HG03045 (cell line): ENCODE data around the gene TCF7L2.

Source experiments
- ATAC-seq: cut with Tn5 transposase; IDR thresholded peaks from one replicate; pipeline ENCODE4 v1.9.1; 2021; ENCODE audit warnings: mild to moderate bottlenecking, moderate library complexity; ENCODE audit not compliant: unreplicated experiment

Gene TCF7L2

GRCh38 chr10:112990271-112990670 lies 40.2 kb downstream of the TCF7L2 start:
- no peak for ATAC-seq

- no peak for ATAC-seq
Observed at GRCh38 chr10:112991888-112992491, 41.9 kb downstream of the TCF7L2 start.

DNA sequence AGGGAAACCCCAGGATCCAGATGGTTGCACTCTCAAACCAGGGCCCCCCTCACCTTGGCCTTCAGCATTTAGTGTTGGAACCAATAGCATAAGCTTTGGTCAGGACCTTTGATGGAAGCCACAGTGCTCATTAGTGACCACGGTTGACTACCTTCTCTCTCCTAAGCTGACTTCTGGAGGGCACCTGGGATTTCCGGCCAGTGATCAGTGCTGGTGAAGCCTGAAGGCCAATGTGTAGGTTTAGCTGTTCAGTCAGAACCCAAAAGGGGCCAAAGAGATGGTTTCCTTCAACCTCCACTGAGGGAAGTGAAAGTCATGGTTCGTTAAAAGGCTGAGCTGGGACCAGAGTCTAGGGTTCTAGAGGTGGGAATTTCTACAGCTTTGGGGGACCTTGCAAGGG lies 46.4 kb downstream of the TCF7L2 start:
- ATAC-seq, result no peak

GRCh38 chr10:112999102-112999501 lies 49.1 kb downstream of the TCF7L2 start:
- no peak for ATAC-seq

DNA sequence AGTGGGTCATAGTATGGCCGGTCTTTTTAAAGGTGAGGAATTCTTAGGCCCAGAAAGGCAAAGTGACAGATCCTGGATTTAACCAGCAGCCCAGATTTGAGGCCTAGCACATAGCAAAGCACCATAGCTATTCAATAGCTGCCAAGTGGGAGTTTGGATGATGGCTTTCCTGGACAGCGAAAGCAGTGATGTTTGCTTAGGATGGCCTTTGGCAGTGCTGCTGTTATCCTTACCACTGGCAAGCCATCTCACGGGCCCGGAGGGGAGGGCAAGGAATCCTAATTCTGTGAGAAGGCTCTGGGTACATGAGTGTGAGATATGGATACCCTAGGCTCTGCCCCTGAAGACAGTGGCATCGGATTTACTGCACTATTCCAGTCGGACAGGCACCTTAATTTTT lies 50.4 kb downstream of the TCF7L2 start:
- ATAC-seq, result no peak

DNA sequence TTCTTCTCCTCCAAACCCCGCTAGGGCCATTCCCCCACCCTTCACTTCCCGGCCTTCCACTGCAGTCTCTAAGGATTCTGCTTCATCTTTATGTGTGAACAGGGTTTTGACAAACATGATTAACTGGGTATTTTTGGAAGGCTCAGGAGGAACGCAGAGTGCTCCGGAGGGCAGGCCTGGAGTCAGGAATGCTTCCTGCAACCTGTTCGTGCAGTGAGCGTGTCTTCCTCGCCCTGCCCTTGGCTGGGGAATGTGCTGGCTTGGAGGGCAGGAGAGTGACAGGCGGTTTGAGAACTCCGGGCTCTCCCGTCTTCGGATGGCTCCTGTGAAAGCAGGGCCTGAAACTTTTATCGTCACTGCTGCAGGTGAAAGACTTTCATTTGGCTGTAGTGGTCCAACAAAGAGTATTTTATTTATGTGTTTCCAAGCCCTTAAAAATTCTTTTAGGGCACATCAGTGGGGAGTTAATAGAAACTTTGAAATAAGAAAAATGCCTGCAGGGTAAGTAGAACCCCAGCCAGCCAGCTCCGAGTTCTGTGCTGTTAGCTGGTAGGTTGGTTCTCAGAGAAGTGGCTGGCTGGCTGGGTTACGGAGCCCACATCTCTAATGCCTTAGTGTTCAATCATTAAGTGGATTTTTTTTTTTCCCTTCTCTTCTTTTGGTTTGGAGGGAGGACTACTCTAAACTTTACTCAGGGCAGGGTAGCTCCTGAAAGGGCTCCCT lies 51.0 kb downstream of the TCF7L2 start:
- no peak for ATAC-seq

DNA sequence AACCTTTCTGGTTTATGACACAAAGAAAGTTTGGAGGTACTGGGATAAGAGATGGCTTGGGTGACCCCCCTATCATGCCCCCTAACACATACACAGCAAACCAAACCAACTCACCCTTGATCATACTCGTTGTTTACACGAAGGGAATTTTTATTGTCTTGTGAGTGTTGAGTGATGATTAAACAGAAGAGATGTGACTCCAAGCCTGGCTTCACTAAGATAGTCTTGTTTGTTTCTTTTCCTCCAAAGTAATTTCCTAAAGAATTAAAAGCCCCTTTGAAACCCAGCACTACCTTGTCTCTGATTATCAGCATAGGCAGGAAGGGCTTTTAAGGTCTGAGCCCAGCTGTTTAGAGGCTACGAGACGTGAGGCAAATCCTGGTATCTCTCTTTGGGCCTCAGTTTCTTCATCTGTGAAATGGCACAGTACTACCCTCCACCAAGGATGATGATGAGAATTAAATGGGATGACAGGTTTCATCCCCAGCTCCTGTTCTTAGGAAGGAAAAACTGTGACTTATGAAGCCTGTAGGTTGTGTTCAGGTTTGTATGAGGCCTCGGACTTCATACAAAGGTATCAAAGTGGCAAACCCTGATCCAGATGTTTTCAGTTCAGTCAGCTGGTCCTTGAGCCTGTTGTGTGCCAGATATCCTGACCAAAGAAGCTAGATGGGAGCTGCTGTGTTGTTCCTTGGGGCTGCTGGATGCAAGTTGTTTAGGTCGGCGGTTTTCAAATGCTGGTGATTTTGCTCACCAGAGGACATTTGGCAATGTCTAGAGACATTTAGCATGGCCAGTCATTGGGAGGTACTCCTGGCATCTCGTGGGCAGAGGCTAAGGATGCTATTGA lies 51.8 kb downstream of the TCF7L2 start:
- no peak for ATAC-seq

GRCh38 chr10:113002449-113002777 lies 52.4 kb downstream of the TCF7L2 start:
- ATAC-seq, result no peak

DNA sequence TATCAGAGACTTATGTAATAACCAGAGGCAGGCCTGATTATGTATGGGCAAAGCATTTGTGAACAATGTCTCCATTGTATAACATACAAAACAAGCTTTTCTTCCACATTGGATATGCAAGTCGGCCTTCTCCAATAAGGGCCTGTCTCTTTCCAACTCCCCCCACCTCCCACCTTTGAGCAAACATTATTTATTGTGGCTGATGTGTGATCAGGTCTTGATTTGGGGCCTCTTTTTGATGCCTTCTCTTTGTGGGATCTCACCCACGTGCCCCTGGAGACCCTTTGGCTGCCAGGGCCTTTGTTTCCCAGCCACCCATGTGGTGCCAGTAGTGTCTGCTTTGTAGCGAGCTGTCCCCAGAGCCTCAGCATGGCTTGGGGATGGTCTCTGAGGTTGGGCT lies 53.0 kb downstream of the TCF7L2 start:
- no peak for ATAC-seq

GRCh38 chr10:113004069-113004618 lies 54.1 kb downstream of the TCF7L2 start:
- no peak for ATAC-seq

DNA sequence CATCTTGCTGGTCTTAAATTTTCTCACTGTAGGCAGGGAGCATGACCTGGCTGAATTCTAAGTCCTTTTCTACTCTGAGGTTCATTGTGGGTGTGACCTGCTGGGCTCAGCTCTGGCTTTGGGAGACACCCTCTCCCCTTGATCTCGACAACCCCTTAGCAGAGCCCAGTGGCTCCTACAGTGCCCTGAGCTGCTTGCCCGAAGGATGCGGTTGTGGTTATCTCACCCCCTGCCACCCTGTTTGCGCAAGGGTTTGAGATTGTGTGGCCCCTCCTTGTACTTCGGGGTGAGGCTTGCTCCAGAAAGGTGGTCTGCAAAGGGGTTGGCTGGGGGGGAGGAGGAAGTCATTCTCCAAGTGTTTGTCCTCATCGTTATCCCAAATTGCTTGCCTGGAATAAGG lies 55.3 kb downstream of the TCF7L2 start:
- ATAC-seq, result no peak

- ATAC-seq, result no peak
Observed at GRCh38 chr10:113006656-113007342, 56.8 kb downstream of the TCF7L2 start.

- no peak for ATAC-seq
Observed at GRCh38 chr10:113007343-113007771, 57.3 kb downstream of the TCF7L2 start.

DNA sequence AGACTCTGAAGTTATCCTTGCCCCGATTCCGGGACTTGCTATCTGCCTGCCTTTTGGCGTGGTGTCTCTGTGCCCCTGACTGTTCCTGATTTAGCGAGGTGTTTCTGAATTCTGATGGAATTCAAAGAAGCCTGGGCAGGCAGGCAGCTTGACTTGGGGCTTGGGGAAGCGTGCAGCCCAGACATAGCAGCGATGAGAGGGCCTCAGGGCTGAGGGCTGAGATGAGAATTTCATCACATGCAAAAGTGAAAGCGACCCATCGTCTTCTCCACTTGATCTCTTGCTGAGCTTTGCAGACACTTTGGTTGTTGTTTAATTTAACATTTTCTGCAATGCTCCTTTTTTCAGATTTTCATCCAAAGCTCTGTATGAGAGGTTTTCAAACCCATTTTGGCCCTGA lies 57.8 kb downstream of the TCF7L2 start:
- ATAC-seq, result no peak

DNA sequence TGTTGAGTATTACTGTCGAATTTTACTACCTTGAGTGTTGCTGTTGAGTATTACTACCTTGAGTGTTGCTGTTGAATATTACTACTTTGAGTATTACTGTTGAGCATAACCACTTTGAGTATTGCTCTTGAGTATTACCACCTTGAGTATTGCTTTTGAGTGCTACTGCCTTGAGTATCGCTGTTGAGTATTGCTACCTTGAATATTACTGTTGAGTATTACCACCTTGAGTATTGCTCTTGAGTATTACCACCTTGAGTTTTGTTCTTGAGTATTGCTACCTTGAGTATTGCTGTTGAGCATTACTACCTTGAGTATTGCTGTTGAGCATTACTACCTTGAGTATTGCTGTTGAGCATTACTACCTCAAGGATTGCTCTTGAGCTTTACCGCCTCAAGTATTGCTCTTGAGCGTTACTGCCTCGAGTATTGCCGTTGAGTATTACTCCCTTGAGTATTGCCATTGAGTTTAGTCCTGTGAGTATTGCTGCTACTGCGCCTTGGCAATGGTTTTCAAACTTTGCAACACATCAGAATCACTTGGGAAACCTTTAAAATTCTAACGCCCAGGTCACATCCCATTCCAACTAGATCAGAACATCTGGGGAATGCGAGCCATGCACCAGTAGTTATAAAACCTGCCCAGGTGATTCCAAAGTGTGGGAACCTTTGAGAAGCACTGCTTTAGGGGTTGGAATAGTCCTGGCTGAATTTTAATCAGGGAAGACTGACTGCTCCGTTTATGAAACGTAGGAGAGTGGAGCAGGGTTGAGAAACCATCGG lies 61.7 kb downstream of the TCF7L2 start:
- no peak for ATAC-seq

DNA sequence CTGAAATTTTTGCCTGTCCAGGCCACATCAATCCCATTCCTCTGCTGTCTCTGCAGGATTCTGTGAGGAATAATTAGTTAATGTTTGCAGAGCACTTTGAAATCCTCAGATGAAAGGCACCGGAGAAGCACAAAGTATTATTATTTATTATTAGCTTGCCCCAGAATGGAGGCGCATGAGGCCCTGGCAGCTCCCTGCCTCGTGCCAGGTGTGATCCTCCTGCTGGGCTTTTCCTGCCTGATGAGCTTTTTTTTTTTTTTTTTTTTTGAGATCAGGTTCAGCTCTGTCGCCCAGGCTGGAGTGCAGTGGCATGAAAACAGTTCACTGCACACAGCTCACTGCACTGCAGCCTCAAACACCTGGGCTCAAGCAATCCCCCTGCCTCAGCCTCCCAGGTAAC lies 65.2 kb downstream of the TCF7L2 start:
- ATAC-seq, result no peak

DNA sequence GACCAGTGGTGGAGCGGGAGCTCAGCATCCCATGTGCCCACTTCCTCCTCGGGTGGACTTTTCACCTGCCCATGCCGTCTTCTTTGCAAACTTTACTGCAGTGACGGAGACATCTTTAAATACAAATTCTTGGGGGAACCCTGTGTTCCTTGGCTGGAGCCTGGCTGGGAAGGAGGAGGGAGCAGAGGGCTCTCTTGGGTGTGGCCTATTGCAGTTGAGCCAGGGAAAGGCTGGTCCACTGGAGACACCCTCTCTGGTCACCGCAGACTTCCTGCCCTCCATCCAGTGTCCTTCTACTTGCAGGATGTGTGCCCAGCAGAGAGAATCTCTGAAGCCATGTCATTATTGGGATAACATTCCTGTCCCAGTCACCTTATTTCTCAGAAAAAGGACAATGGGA lies 67.3 kb downstream of the TCF7L2 start:
- no peak for ATAC-seq

GRCh38 chr10:113018034-113018433 lies 68.0 kb downstream of the TCF7L2 start:
- ATAC-seq, result no peak

GRCh38 chr10:113019096-113019495 lies 69.0 kb downstream of the TCF7L2 start:
- ATAC-seq, result no peak

DNA sequence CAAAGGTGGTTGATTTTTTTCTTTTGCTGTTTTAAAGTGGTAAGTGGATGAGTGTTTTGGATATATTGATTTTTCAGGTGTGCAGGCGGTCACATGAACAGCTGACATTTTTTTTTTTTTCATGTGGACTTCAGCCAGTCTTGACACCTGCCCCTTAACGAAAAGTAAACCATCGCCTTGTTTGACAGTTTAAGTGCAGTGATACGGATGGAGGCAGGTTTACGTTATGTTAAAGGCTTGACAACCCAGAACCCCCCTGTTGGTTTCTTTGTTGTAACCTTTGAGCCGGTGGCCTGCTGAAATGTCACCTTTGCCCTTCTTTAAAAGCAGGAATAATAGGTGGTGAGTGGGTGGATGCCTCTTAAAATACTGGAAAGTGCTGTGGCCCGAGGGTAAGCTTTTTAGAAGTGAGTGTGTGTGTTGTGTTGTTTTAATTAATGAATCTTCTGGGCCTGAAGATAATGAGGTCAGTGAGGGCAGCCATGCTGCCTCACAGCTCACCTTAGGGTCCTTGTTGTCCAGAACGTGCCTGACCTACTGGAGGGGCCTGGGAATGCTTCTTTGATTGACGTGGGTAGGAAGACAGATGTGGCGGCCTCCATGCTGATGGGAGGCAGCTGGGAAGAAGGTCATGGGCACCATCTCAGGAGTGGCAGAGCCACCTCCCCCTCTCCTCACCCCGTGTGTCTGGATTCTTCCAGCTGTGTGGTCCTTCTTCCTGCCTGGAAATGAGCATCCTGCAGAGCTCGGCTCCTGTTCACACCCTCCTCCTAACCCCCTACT lies 69.8 kb downstream of the TCF7L2 start:
- no peak for ATAC-seq
